HepG2 (cell line): ENCODE data around the gene HBEGF. TPM values are rescaled to one million over a fixed set of nuclear protein-coding genes. Genes with fewer than 3 reads are reported as not detected.

Source experiments
- BORCS8-MEF2B ChIP-seq: sonication (generic); formaldehyde crosslinking; IDR thresholded peaks from 2 replicates; pipeline ENCODE4 v1.8.0; 2022; ENCODE audit warnings: mild to moderate bottlenecking, missing genetic modification reagents
- DNMT1 ChIP-seq: sonication (generic); formaldehyde crosslinking; IDR thresholded peaks from 2 replicates; pipeline ENCODE4 v1.5.1; 2020; ENCODE audit warnings: mild to moderate bottlenecking, missing genetic modification reagents
- ESRRA ChIP-seq: sonication (generic); formaldehyde crosslinking; IDR thresholded peaks from 2 replicates; pipeline ENCODE4 v1.5.1; 2020; ENCODE audit warnings: mild to moderate bottlenecking, low read depth, missing genetic modification reagents
- KDM2A ChIP-seq: sonication (generic); formaldehyde crosslinking; IDR thresholded peaks from 2 replicates; pipeline ENCODE4 v1.4.0; 2020; ENCODE audit warnings: low read depth, missing genetic modification reagents, borderline replicate concordance
- KDM5B ChIP-seq: sonication (generic); formaldehyde crosslinking; IDR thresholded peaks from 2 replicates; pipeline ENCODE4 v1.4.0; 2020; ENCODE audit warnings: missing genetic modification reagents, mild to moderate bottlenecking, borderline replicate concordance
- NONO ChIP-seq, 2 experiments: fragments of 450-650 bp in 1 of 2; sonication (generic) in 1 of 2; formaldehyde crosslinking in 1 of 2; IDR thresholded peaks in 1 of 2; conservative IDR thresholded peaks in 1 of 2; 2 replicates each; pipeline versions ENCODE4 v1.6.1 to v1.8.0; 2017 to 2022; ENCODE audit warnings: mild to moderate bottlenecking in 1 of 2, missing genetic modification reagents in 1 of 2, moderate library complexity in 1 of 2
- SAP130 ChIP-seq: IDR thresholded peaks from 2 replicates; pipeline ENCODE4 v1.6.1; 2016; ENCODE audit warnings: low read depth
- SIX4 ChIP-seq: sonication (generic); formaldehyde crosslinking; IDR thresholded peaks from 2 replicates; pipeline ENCODE4 v1.4.0; 2020; ENCODE audit warnings: missing genetic modification reagents
- SRF ChIP-seq: IDR thresholded peaks from 2 replicates; pipeline ENCODE4 v1.6.1; 2011; ENCODE audit warnings: mild to moderate bottlenecking, low read depth, low read length, moderate library complexity
- TFE3 ChIP-seq: IDR thresholded peaks from 2 replicates; pipeline ENCODE4 v1.6.1; 2016
- UBTF ChIP-seq: sonication (generic); formaldehyde crosslinking; IDR thresholded peaks from 2 replicates; pipeline ENCODE4 v1.4.0; 2020; ENCODE audit warnings: mild to moderate bottlenecking, missing genetic modification reagents
- ZBTB20 ChIP-seq: sonication (generic); formaldehyde crosslinking; IDR thresholded peaks from 2 replicates; pipeline ENCODE4 v1.8.1; 2023; ENCODE audit warnings: missing genetic modification reagents, low read depth, mild to moderate bottlenecking, borderline replicate concordance
- ZC3H13 ChIP-seq: sonication (generic); formaldehyde crosslinking; IDR thresholded peaks from 2 replicates; pipeline ENCODE4 v1.8.1; 2023; ENCODE audit warnings: mild to moderate bottlenecking, missing genetic modification reagents, moderate library complexity
- ZFY ChIP-seq: sonication (generic); formaldehyde crosslinking; IDR thresholded peaks from 2 replicates; pipeline ENCODE4 v1.4.0; 2020; ENCODE audit warnings: missing genetic modification reagents
- ZIK1 ChIP-seq: sonication (generic); formaldehyde crosslinking; IDR thresholded peaks from 2 replicates; pipeline ENCODE4 v1.5.0; 2020; ENCODE audit warnings: mild to moderate bottlenecking, low read depth, missing genetic modification reagents, borderline replicate concordance
- ZNF121 ChIP-seq: sonication (generic); formaldehyde crosslinking; IDR thresholded peaks from 2 replicates; pipeline ENCODE4 v1.5.0; 2020; ENCODE audit warnings: mild to moderate bottlenecking, missing genetic modification reagents
- ZNF225 ChIP-seq: sonication (generic); formaldehyde crosslinking; IDR thresholded peaks from 2 replicates; pipeline ENCODE4 v1.4.0; 2020; ENCODE audit warnings: mild to moderate bottlenecking, missing genetic modification reagents
- ZNF3 ChIP-seq: IDR thresholded peaks from 2 replicates; pipeline ENCODE4 v1.7.0; 2017; ENCODE audit warnings: inconsistent platforms
- ZNF446 ChIP-seq: sonication (generic); formaldehyde crosslinking; IDR thresholded peaks from 2 replicates; pipeline ENCODE4 v1.5.0; 2020; ENCODE audit warnings: mild to moderate bottlenecking, missing genetic modification reagents
- ZNF546 ChIP-seq: sonication (generic); formaldehyde crosslinking; conservative IDR thresholded peaks from 2 replicates; pipeline ENCODE4 v1.8.1; 2023; ENCODE audit warnings: mild to moderate bottlenecking, missing genetic modification reagents
- ZNF644 ChIP-seq: IDR thresholded peaks from 2 replicates; pipeline ENCODE4 v1.6.1; 2016; ENCODE audit warnings: low read depth
- ZNF710 ChIP-seq: sonication (generic); formaldehyde crosslinking; IDR thresholded peaks from 2 replicates; pipeline ENCODE4 v1.5.0; 2020; ENCODE audit warnings: mild to moderate bottlenecking, missing genetic modification reagents, borderline replicate concordance
- ZNF788 ChIP-seq: sonication (generic); formaldehyde crosslinking; IDR thresholded peaks from 2 replicates; pipeline ENCODE4 v1.5.0; 2020; ENCODE audit warnings: mild to moderate bottlenecking, missing genetic modification reagents, borderline replicate concordance
- ZNF883 ChIP-seq: sonication (generic); formaldehyde crosslinking; IDR thresholded peaks from 2 replicates; pipeline ENCODE4 v1.5.1; 2020; ENCODE audit warnings: mild to moderate bottlenecking, missing genetic modification reagents; ENCODE audit errors: not compliant biosample characterization
- polyA plus RNA-seq, 8 experiments: library from polyadenylated mRNA; depleted of rRNA in 3 of 8; stranded (reverse) in 7 of 8; unstranded in 1 of 8; fragments of >200 nt; fragmentation: Illumina TruSeq in 4 of 8; extraction: Trizol in 4 of 8; gene quantifications; 2 replicates each; pipeline versions ENCODE4 v1.2.1 to v1.2.3, GENCODE V29; 2011 to 2016; ENCODE audit warnings: low read depth in 4 of 8, missing spikeins in 1 of 8, mixed read lengths in 1 of 8; ENCODE audit not compliant: insufficient read depth in 1 of 8
- total RNA-seq, 5 experiments: library from RNA; depleted of rRNA; stranded (reverse); fragments of >200 nt; fragmentation: Illumina TruSeq; extraction: Trizol; gene quantifications; 2 replicates each; pipeline ENCODE4 v1.2.3, GENCODE V29; 2016; ENCODE audit warnings: low read depth in 1 of 5

Gene HBEGF
- total and polyA plus RNA-seq, 2 of the 13 experiments (the other 11 are each of a cell fraction or from before 2014, with no cell fraction given) = 1.7 to 5.0 TPM

- TF ChIP-seq UBTF (peak; percentile 87), NONO (IDR thresholded peaks at IDR 0.05) (no peak), NONO (CRISPR knock-in tag; conservative IDR thresholded peaks at IDR 0.05) (peak; percentile 76), ZNF446 (CRISPR knock-in tag) (no peak), ZNF121 (0 out of 2 replicates have a peak, but pooled peaks have one; percentile 26), ZBTB20 (CRISPR knock-in tag) (no peak), ZNF546 (0 out of 2 replicates have a peak, but pooled peaks have one; percentile 46), ZNF788 (peak; percentile 75; the same call in 1 of the 2 replicates), TFE3 (0 out of 2 replicates have a peak, but pooled peaks have one; percentile 31), ZNF644 (CRISPR knock-in tag) (0 out of 2 replicates have a peak, but pooled peaks have one; percentile 17), ZNF3 (CRISPR knock-in tag) (no peak), ESRRA (CRISPR knock-in tag) (0 out of 2 replicates have a peak, but pooled peaks have one; percentile 46), KDM2A (CRISPR knock-in tag) (peak; percentile 81), SRF (no peak), SIX4 (CRISPR knock-in tag) (peak; percentile 12; the same call in 1 of the 2 replicates), ZNF883 (no peak), ZIK1 (CRISPR knock-in tag) (no peak), BORCS8-MEF2B (CRISPR knock-in tag) (peak; percentile 58; the same call in 1 of the 2 replicates), ZNF710 (CRISPR knock-in tag) (peak; percentile 54; the same call in 1 of the 2 replicates), SAP130 (CRISPR knock-in tag) (peak; percentile 71), ZNF225 (CRISPR knock-in tag) (peak; percentile 57; the same call in 1 of the 2 replicates), ZFY (peak; percentile 33; the same call in 1 of the 2 replicates), ZC3H13 (CRISPR knock-in tag) (0 out of 2 replicates have a peak, but pooled peaks have one; percentile 34), DNMT1 (CRISPR knock-in tag) (0 out of 2 replicates have a peak, but pooled peaks have one; percentile 83), KDM5B (peak; percentile 23; the same call in 1 of the 2 replicates)
These were observed 16.6 kb upstream of the HBEGF start (continued) for GRCh38 chr5:140362875-140363630.
